ENCODE measurements around the gene CYP2F1.
"Not testable (repeated sequence)": the region's sequence is repeated elsewhere in the genome, so short reads cannot be mapped to it uniquely, and the experiment has no call there.

The CYP2F1 gene, protein sequence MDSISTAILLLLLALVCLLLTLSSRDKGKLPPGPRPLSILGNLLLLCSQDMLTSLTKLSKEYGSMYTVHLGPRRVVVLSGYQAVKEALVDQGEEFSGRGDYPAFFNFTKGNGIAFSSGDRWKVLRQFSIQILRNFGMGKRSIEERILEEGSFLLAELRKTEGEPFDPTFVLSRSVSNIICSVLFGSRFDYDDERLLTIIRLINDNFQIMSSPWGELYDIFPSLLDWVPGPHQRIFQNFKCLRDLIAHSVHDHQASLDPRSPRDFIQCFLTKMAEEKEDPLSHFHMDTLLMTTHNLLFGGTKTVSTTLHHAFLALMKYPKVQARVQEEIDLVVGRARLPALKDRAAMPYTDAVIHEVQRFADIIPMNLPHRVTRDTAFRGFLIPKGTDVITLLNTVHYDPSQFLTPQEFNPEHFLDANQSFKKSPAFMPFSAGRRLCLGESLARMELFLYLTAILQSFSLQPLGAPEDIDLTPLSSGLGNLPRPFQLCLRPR

DNA sequence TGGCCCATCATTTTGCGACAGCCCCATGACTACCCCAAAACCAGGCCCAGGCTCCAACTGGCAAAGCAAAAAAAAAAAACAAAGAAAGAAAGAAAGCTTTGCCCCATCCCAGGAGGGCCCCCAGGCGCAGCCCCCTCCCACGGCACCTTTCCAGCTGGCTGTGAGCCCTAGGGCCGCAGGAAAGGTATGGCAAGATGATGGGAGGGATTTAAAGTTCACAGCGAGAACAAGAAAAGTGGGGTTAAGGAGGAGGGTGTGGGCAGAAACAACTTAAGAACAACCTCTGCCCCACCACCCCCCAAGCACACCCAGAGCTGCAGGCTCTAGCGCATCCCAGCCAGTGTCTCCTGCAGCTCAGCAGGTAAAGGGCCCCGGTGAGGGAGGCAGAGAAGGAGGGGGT is at the start of gene CYP2F1:
Gene CYP2F1, plus strand, starts transcription at position 301 of the 400 bp plus-strand sequence. CDS start 1,757 bp downstream, outside the sequence.
- no peak for DNase-seq

DNA sequence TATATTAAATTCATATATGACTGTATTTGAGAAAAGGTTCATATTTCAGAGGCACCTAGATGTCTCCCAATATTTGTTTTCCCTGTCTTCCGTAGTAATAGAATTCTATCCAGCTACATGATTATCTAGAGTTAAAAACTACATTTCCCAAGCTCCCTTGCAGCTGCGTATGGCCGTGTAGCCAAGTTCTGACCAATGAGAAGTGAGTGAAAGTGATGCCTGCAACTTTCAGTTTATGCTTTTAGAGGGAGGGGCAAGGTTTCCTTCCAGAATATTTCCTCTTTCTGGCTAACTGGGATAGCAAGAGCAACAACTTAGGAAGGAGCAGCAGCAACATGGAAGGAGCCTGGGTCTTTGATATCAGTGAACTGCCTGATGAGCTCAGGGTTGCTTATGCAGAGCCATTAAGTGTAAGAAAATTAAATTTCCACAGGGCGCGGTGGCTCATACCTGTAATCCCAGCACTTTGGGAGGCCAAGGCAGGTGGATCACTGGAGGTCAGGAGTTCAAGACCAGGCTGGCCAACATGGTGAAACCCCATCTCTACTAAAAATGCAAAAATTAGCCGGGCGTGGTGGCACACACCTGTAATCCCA is 49.2 kb upstream of the CYP2F1 start:
- DNase-seq: no peak

DNA sequence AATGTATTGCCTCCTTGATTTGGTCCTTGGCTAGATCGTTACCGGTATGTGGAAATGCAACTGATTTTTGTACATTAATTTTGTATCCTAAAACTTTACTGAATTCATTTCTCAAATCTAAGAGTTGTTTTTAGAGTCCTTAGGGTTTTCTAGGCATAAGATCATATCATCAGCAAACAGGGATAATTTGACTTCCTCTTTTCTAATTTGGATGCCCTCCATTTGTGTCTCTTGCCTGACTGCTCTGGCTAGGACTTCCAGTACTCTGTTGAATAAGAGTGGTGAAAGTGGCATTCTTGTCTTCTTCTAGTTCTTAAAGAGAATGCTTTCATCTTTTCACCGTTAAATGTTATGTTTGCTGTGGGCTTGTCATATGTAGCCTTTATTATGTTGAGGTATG is 37.9 kb upstream of the CYP2F1 start:
- no peak for DNase-seq

DNA sequence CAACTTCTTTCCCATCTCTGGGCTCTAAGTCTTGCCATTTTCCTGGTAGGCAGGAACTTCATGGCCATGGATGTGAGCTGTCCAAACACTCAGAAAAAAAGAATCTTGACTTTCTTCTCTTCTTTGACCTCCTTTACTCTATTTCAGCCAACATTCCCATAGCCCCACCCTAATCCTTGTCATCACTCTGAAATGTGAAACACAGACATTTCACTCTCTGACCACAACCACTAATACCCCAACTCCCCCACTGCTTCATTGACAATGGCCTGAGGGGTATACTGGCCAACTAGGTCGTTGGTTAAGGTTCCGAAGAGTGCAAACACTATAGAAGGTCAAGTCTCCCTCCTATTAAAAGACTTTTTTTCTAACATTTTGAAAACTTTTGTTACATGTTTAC is 30.7 kb upstream of the CYP2F1 start:
- DNase-seq: no peak

DNA sequence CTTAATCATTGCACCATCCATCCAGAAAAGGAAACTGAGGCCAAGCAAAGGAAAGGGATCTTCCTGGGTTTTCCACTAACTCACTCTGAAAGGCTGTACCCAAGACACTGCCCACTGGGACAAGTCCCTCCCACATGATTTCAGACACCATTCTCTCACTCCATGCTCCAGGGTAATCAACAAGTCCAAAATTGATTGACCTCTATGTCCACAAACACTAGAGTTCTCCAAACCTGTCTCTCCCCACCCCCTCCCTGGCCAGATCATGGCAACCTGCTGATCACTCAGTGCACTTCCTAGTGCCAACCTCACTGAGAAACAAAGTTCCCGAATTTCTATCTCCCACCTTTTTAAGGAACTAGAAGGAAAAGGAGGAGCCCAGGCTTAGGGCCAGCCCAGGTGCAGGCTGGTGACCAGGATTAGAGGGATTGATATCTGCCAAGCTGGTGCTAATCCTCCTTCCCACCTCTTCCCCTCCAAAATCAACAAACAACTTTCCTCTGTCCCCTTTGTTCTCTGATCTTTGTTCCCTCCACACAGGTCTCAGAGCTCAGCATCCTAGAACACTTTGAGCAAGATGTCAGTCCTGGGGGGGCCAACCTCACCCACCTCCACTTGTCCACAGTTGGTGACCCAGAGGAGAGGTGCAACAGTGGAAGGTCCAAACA is 28.4 kb upstream of the CYP2F1 start:
- DNase-seq: no peak

DNA sequence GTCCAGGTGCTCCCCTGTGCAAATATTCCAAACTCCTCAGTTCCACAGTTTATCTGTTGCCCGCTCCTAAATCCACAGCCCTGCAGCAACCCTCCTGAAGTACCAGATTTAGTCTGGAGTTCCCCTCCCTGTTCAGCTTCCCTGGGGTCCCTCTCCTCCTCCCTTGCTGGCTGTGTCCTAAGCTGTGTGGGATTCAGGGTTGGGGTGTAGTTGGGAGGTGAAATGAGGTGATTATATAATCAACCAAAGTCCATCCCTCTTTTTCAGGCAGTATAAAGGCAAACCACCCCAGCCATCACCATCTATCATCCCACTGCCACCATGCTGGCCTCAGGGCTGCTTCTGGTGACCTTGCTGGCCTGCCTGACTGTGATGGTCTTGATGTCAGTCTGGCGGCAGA is 26.1 kb upstream of the CYP2F1 start, which contains the start of gene CYP2A13:
Gene CYP2A13, plus strand, starts transcription at position 301 of the 400 bp plus-strand sequence. Its CDS starts 21 bp downstream, at position 322.
- no peak for DNase-seq

DNA sequence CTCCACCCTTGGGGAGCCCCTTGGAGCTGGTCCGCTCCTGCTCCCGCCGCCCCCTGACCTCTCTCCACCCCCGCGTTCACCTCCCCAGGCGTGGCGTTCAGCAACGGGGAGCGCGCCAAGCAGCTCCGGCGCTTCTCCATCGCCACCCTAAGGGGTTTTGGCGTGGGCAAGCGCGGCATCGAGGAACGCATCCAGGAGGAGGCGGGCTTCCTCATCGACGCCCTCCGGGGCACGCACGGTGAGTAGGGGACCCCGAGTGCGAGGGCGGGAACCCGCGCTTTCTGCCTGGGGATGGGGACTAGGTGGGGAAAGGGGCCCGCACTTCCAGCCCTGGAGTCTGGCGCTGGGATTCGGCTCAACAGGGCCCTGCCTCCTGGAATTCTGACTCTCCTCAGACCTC is 24.3 kb upstream of the CYP2F1 start:
- no peak for DNase-seq

DNA sequence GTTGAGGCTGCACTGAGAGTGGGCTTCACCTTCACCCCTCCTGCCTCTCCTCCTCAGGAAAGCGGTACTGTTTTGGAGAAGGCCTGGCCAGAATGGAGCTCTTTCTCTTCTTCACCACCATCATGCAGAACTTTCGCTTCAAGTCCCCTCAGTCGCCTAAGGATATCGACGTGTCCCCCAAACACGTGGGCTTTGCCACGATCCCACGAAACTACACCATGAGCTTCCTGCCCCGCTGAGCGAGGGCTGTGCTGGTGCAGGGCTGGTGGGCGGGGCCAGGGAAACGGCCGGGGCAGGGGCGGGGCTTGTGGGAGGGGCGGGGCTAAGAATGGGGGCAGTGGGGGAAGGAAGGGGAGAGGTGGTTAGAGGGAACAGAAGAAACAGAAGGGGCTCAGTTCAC is 18.5 kb upstream of the CYP2F1 start:
- DNase-seq: no peak

DNA sequence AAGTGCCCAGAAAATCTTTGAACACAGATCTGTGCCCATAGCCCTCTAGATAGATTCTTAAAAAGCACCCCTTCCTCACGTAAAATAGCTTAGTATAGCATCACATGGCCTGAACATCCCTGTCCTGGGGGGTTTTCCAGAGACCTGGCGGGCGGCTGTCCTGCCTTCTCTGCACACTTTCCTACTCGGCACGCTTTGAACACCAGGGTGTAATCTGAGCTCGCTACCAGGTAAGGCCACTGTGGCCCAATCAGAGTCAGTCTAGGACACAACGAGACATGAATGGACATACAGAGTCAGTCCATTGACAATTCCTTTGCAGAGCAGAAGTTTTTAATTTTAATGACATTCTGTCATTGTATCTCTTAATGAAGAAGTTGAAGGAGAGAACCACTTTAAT is 17.9 kb upstream of the CYP2F1 start:
- DNase-seq: no peak

DNA sequence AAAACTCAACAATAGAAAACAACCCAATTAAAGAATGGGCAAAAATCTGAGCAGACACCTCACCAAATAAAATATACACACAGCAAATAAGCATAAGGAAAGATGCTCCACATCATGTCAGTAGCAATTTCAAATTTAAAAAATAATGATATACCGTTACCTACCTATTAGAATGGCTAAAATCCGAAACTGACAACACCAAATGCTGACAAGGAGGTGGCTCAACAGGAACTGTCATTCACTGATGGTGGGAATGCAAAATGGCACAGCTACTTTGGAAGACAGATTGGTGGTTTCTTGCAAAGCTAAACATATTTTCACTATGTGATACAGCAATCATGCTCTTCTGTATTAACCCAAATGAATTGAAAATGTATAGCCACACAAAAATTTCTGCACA is 16.9 kb upstream of the CYP2F1 start:
- DNase-seq: no peak

DNA sequence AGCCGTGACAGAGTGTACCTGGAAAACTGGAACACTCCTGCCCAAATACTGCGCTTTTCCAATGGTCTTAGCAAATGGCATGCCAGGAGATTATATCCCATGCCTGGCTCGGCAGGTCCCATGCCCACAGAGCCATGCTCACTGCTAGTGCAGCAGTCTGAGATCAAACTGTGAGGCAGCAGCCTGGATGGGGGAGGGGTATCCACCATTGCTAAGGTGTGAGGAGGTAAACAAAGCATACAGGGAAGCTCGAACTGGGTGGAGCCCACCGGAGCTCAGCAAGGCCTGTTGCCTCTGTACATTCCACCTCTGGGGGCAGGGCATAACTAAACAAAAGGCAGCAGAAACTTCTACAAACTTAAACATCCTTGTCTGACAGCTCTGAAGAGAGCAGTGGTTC is 15.5 kb upstream of the CYP2F1 start:
- DNase-seq: no peak

DNA sequence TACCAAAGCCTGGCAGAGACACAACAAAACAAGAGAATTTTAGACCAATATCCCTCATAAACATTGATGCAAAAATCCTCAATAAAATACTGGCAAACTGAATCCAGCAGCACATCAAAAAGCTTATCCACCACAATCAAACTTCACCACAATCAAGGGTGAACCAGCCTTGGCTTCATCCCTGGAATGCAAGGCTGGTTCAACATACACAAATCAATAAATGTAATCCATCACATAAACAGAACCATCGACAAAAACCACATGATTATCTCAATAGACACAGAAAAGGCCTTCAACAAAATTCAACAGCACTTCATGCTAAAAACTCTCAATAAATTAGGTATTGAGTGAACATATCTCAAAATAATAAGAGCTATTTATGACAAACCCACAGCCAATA is 12.0 kb upstream of the CYP2F1 start:
- DNase-seq: not testable (repeated sequence)

DNA sequence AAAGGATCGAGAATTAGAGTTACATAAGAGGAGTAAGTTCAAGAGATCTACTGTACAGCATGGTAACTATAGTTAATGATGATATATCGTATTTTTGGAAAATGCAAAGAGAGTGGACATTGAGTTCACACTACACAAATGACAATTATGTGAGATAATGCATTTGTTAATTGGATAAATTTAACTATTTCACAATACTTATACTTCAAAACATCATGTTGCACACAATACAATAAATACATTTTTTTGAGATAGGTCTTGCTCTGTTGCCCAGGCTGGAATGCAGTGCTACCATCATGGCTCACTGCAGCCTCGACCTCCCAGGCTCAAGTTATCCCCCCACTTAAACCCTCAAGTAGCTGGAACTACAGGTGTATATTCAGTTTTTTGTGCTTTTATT is 8.1 kb upstream of the CYP2F1 start:
- DNase-seq: no peak

DNA sequence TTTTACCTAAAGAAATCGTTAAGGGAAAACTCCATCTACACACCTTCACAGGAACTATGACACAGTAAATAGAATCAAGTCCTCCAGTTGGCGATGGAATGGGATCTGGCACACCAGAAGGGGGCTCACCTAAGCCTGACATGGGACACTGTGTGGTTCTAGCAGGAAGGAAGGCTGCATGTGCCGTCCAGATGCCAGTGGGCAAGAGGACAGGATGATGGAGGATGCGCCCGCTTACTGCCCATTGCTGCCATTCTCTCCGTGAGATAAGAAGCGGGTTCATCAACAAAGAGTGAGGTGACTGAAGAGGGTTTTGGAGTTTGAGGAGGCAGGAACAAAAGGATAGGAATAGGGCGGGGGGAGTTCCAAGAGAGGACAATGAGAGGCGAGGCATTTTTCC is 2.9 kb upstream of the CYP2F1 start:
- no peak for DNase-seq

DNA sequence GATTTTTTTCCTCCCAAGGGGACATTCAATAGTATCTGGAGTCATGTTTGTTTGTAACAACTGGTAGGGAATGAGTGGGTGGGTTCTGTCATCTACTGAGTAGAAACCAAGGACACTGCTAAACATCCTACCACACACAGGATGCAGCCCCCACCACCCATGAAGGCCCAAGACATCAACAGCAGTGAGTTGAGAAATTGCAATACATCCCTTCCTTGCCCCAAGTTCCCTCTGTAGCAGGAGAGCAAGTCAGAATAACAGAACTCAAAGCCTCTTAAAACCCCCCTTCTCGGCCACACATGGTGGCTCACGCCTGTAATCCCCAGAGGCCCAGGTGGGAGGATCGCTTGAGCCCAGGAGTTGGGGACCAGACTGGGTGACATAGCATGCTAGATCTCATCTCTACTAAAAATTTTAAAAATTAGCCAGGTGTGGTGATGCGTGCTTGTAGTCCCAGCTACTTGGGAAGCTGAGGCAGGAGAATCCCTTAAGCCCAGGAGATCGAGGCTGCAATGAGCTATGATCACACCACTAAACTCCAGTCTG is 2.4 kb upstream of the CYP2F1 start:
- DNase-seq: no peak

DNA sequence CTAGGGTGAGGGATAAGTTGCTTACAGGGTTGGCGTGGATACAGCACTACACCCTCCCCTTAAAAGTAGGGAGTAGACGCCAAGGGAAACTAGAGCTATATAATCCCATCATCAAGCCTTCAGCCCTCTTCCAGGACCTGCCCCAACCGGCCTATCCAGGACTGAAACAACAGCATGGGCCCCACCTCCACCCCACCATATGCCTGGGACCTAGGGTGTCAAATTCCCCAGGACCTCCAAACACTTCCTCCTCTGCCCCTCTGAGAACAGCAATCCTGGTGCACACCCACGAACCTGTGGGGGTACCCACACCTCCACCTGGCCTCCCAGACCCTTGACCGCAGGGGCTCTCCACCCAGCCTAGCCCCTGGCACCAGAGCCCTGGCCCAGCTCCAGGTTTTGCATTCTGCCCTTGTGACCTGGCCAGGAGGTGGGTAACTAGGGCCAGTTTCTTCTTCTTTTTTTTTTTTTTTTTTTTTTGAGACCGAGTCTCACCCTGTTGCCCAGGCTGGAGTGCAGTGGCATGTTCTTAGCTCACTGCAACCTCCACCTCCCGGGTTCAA is 1.4 kb upstream of the CYP2F1 start:
- no peak for DNase-seq

DNA sequence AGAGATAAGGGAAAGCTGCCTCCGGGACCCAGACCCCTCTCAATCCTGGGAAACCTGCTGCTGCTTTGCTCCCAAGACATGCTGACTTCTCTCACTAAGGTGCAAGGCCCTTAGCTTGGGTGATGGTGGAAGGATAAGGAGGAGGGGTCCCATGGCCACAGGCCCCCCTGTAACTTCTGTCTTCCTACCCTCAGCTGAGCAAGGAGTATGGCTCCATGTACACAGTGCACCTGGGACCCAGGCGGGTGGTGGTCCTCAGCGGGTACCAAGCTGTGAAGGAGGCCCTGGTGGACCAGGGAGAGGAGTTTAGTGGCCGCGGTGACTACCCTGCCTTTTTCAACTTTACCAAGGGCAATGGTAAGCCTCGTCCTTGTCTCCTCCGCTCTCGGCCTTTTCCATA is 2.0 kb downstream of the CYP2F1 start:
- no peak for DNase-seq

DNA sequence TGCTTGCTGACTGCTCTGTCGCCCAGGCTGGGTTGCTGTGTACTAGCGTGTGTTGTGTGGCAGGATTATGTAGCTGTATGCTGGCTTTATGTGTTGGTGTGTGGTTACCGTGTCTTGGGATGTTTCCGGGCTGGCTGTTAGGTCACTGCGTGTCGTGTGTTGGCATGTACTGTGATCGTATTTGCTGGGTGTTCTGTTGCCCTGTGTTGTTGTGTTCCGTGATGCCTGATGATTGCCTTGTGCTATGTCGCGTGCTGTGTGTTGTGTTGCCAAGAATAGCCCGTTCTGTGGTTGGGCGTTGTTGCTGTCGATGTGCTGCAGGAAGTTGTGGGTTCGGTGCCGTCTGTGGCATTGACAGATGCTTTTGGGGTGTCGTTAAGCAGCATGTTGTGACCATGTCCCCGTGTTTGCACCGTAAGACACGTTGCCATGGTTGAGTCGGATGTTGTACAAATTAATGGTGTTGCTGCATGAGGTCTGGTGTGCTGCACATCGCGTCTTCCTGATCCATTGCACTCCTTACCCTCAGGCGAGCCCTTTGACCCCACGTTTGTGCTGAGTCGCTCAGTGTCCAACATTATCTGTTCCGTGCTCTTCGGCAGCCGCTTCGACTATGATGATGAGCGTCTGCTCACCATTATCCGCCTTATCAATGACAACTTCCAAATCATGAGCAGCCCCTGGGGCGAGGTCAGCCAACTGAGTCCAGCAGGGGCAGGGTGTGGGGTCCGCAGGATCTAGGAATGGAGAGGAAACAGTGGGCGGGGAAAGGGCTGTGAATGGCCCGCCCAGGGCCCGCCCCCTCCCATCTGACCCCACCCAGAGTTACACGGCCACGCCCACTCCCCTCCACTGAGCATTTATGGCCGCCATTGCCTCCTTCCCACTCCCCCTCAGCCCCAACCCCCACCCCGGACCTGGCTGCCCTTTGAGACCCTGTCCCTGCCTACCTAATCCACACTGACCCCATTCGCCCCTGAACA is 7.0 kb downstream of the CYP2F1 start:
- not testable (repeated sequence) for DNase-seq

DNA sequence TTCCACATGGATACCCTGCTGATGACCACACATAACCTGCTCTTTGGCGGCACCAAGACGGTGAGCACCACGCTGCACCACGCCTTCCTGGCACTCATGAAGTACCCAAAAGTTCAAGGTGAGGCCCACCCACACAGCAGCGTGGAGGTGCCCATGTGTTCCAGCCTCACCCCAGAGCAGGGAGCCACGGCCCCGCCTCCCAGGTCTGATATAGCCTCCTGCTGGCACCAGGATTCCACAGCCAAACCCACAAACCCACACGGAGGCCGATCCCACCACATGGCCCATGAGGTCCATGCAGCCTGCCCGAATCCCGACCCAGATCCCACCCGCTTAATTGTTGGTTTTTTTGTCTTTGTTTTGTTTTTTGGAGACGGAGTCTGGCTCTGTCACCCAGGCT is 8.6 kb downstream of the CYP2F1 start:
- DNase-seq: not testable (repeated sequence)

DNA sequence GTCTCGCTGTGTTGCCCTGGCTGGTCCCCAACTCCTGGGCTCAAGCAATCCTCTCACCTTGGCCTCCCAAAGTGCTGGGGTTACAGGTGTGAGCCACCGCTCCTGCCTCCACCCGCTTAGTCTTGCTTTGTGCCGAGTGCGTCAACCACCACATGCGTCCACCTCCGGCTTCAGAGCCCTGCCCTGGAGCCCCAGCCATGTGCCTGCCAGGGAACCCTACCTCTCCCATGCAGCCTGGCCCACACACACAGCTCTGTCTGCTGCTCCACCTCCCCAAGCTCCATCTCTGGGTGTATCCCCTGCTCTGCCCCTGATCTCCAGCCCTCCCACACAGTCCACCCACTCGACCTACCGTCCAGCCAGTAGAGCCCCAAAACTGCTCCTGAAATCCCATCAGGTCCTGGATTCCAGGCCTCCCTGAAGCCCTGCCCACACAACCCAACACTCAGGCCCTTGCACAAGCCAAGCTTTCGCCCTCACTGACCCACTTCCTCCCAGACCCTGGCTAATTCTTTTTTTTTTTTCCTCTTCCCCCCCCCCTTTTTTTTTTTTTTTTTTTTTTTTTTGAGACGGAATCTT is 9.6 kb downstream of the CYP2F1 start:
- DNase-seq: no peak
